MCF 10A (cell line): ENCODE data around the gene PHLDB2. TPM values are rescaled to one million over a fixed set of nuclear protein-coding genes. Genes with fewer than 3 reads are reported as not detected.

Source experiments
- BruUV-seq: library from RNA; stranded (reverse); fragments of 400-500 nt; replicated peaks from 2 replicates; lab custom pipeline; 2021; lab: Mats Ljungman, UMichigan
- CTCF ChIA-PET: fragments of 300-600 bp; sonication (Branson Sonifier 250); formaldehyde crosslinking; extraction: SDS; loops from one replicate; lab custom pipeline; 2021; ENCODE audit warnings: antibody characterized with exemption, inconsistent platforms; lab: Yijun Ruan, JAX
- POLR2A ChIA-PET: fragments of 300-600, 350-650 bp; sonication (Branson Sonifier 250); formaldehyde crosslinking; extraction: SDS; loops from one replicate; lab custom pipeline; 2020; ENCODE audit warnings: antibody characterized with exemption, inconsistent platforms; lab: Yijun Ruan, JAX
- DNase-seq: peaks from one replicate; pipeline ENCODE4 v3.0.0-alpha.2; 2018; ENCODE audit not compliant: unreplicated experiment
- H3K27ac Mint-ChIP-seq: one replicate; pipeline ENCODE4 v1.8.0; 2022; ENCODE audit warnings: mild to moderate bottlenecking, low read depth, mixed read lengths; ENCODE audit not compliant: unreplicated experiment
- H3K27me3 Mint-ChIP-seq: one replicate; pipeline ENCODE4 v1.8.0; 2022; ENCODE audit warnings: mixed read lengths; ENCODE audit not compliant: insufficient read depth, unreplicated experiment
- H3K36me3 Mint-ChIP-seq: one replicate; pipeline ENCODE4 v1.8.0; 2022; ENCODE audit warnings: mild to moderate bottlenecking, moderate library complexity, mixed read lengths; ENCODE audit not compliant: insufficient read depth, unreplicated experiment
- H3K4me1 Mint-ChIP-seq: one replicate; pipeline ENCODE4 v1.8.0; 2022; ENCODE audit warnings: mixed read lengths; ENCODE audit not compliant: insufficient read depth, unreplicated experiment
- H3K4me3 Mint-ChIP-seq: one replicate; pipeline ENCODE4 v1.8.0; 2022; ENCODE audit warnings: mild to moderate bottlenecking, moderate library complexity, mixed read lengths; ENCODE audit not compliant: unreplicated experiment
- H3K9me3 Mint-ChIP-seq: one replicate; pipeline ENCODE4 v1.8.0; 2022; ENCODE audit warnings: mixed read lengths; ENCODE audit not compliant: unreplicated experiment
- intact Hi-C: fragments of 100-400 bp; cut with micrococcal nuclease; formaldehyde crosslinking; loops from 2 replicates; pipeline ENCODE4 v1.14.1; 2022
- total RNA-seq: library from RNA; stranded (reverse); gene quantifications from 2 replicates; pipeline ENCODE4 v1.2.3, GENCODE V29; 2022
- TF ChIP-seq, protein P1 (sequence below): fragments of 200-600 bp; IDR thresholded peaks from one replicate; pipeline ENCODE4 v1.8.0; 2022; ENCODE audit warnings: antibody characterized with exemption, mild to moderate bottlenecking; ENCODE audit not compliant: unreplicated experiment

Gene PHLDB2
- total RNA-seq, 1 experiment from 2014 or later: 109 TPM

- Mint-ChIP-seq H3K27ac (no peak overlapping the region), H3K4me3 (no peak overlapping the region), H3K27me3 (no peaks in the 10 kb centered on the region), H3K4me1 (no peaks in the 10 kb centered on the region), H3K36me3 (no peaks in the 10 kb centered on the region), H3K9me3 (no peaks in the 10 kb centered on the region)
- CTCF ChIA-PET: interaction anchor here (0.6 to 8.9 kb wide), 5 partner anchors 22 to 376 kb away, joined by 3 to 101 read pairs (median 3); no protein-coding TSS in a partner anchor
- POLR2A ChIA-PET: interaction anchor here (1.8 kb wide), 1 partner anchor 13 kb away, joined by 6 read pairs; no protein-coding TSS in a partner anchor
- no TSS peak for BruUV-seq
- TF ChIP-seq, protein P1, sequence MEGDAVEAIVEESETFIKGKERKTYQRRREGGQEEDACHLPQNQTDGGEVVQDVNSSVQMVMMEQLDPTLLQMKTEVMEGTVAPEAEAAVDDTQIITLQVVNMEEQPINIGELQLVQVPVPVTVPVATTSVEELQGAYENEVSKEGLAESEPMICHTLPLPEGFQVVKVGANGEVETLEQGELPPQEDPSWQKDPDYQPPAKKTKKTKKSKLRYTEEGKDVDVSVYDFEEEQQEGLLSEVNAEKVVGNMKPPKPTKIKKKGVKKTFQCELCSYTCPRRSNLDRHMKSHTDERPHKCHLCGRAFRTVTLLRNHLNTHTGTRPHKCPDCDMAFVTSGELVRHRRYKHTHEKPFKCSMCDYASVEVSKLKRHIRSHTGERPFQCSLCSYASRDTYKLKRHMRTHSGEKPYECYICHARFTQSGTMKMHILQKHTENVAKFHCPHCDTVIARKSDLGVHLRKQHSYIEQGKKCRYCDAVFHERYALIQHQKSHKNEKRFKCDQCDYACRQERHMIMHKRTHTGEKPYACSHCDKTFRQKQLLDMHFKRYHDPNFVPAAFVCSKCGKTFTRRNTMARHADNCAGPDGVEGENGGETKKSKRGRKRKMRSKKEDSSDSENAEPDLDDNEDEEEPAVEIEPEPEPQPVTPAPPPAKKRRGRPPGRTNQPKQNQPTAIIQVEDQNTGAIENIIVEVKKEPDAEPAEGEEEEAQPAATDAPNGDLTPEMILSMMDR: no peak
- intact Hi-C loops: no loop called here
- DNase-seq: no peak
These were observed 158.0 kb downstream of the PHLDB2 start for GRCh38 chr3:112017091-112017490.

DNA sequence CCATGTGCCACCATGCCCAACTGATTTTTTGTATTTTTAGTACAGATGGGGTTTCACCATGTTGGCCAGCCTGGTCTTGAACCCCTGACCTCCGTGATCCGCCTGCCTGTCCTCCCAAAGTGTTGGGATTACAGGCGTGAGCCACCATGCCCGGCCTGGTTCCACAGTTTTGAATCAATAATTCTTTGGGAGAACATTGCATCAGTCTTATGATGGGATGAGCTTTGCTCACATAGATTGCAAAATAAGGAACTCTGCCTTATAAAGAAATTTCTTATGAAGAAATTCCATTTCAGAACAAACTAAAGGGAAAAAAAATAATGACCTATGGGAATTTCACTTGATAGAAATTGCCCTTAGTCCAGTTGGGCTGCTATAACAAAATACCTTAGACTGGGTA lies 159.6 kb downstream of the PHLDB2 start:
- BruUV-seq: no TSS peak
- intact Hi-C loops: no loop called here
- Mint-ChIP-seq H3K27me3 (no peaks in the 10 kb centered on the region), H3K4me3 (no peak overlapping the region), H3K36me3 (no peaks in the 10 kb centered on the region), H3K9me3 (no peaks in the 10 kb centered on the region), H3K27ac (no peak overlapping the region), H3K4me1 (no peaks in the 10 kb centered on the region)
- TF ChIP-seq, protein P1: no peak
- ChIA-PET POLR2A (interaction anchor here (0.8 kb wide), 1 partner anchor 22 kb away, joined by 3 read pairs; no protein-coding TSS in a partner anchor), CTCF (interaction anchor here (0.9 kb wide), 1 partner anchor 24 kb away, joined by 4 read pairs; no protein-coding TSS in a partner anchor)
- no peak for DNase-seq

- Mint-ChIP-seq H3K36me3 (no peaks in the 10 kb centered on the region), H3K27ac (no peak overlapping the region), H3K4me1 (no peaks in the 10 kb centered on the region), H3K27me3 (no peaks in the 10 kb centered on the region), H3K4me3 (no peak overlapping the region), H3K9me3 (no peaks in the 10 kb centered on the region)
- ChIA-PET CTCF (interaction anchor here (0.7 to 0.9 kb wide), 2 partner anchors 15 to 22 kb away, joined by 3 read pairs; partner anchors contain the start of gene TMPRSS7), POLR2A (no interaction called here)
- DNase-seq: no peak
- TF ChIP-seq, protein P1: no peak
- intact Hi-C loops: no loop called here
- no TSS peak for BruUV-seq
These were observed 160.7 kb downstream of the PHLDB2 start for GRCh38 chr3:112019716-112020115.

GRCh38 chr3:112020674-112021085 lies 161.6 kb downstream of the PHLDB2 start:
- no TSS peak for BruUV-seq
- POLR2A ChIA-PET: no interaction called here
- CTCF ChIA-PET: interaction anchor here (0.9 kb wide), 1 partner anchor 14 kb away, joined by 3 read pairs; the partner anchor contains the start of gene TMPRSS7
- Mint-ChIP-seq H3K9me3 (no peaks in the 10 kb centered on the region), H3K4me1 (no peaks in the 10 kb centered on the region), H3K27me3 (no peaks in the 10 kb centered on the region), H3K27ac (no peak overlapping the region), H3K36me3 (no peaks in the 10 kb centered on the region), H3K4me3 (no peak overlapping the region)
- TF ChIP-seq, protein P1: no peak
- intact Hi-C loops: no loop called here
- no peak for DNase-seq

Other genes with a start within 250 kb of the PHLDB2 start
- gene PLCXD2, start 184.6 kb upstream of the PHLDB2 start, total RNA-seq: 2.8 TPM in 2 replicates
- gene ABHD10, start 119.8 kb downstream of the PHLDB2 start, total RNA-seq: 26.0 and 34.1 TPM in 2 replicates
- not detected in 2 replicates for gene TAGLN3, start 139.7 kb downstream of the PHLDB2 start, total RNA-seq
- gene TMPRSS7, start 175.5 kb downstream of the PHLDB2 start, total RNA-seq: 0.22 TPM in 1 of 2 replicates, not detected in the other
- 10.4 and 16.1 TPM in 2 replicates for gene C3orf52, start 227.1 kb downstream of the PHLDB2 start, total RNA-seq